ENCODE results near the gene PEAK1. TPM values are rescaled to one million over a fixed set of nuclear protein-coding genes. Genes with fewer than 3 reads are reported as not detected.

PEAK1 gene
- total and polyA plus RNA-seq, 2 donors (not counting 3 experiments of a cell fraction or from before 2014, with no cell fraction given), result 17.9 to 91.9 TPM

- POLR2A ChIA-PET, result no interaction called here
- dilution Hi-C loops (cut with MboI; ENCODE audit: extremely low pct_ligation_motif_present, low sequenced_read_pairs), result no loop called here
These were observed 164.5 kb downstream of the PEAK1 start for GRCh38 chr15:77255385-77255784.

GRCh38 chr15:77251662-77252061 lies 168.2 kb downstream of the PEAK1 start:
- ChIA-PET CTCF (no interaction called here), POLR2A (interaction anchor here (0.6 kb wide), 1 partner anchor 235 kb away, joined by 4 read pairs; no protein-coding TSS in a partner anchor)
- no TSS peak for BruUV-seq (replicated peaks)
- dilution Hi-C loops (cut with MboI; ENCODE audit: extremely low pct_ligation_motif_present, low sequenced_read_pairs), result no loop called here
- H3K4me3 ChIP-seq (replicated peaks in 1 of 3; ENCODE audit: insufficient read depth in 1 of 3, low read depth in 1 of 3, low read length in 3 of 3), result no peak overlapping the region
- no peaks in the 10 kb centered on the region for H3K4me1 ChIP-seq (ENCODE audit: control insufficient read depth, extremely low read depth, insufficient read depth, low read length)
- H2AFZ ChIP-seq (ENCODE audit: low read depth, low read length), result no peak overlapping the region
- no peaks in the 10 kb centered on the region for H3K27me3 ChIP-seq (ENCODE audit: control insufficient read depth in 2 of 2, insufficient read depth in 2 of 2, low read length in 2 of 2)
- H3K9ac ChIP-seq (replicated peaks; ENCODE audit: extremely low read depth, insufficient read depth, low read length), result no peak overlapping the region
- peaks cover 3% of the 10 kb centered on the region for H4K20me1 ChIP-seq (replicated peaks; ENCODE audit: control insufficient read depth, extremely low read depth, insufficient read depth, low read length)
- H3K79me2 ChIP-seq (ENCODE audit: control insufficient read depth, insufficient read depth, low read length), result no peaks in the 10 kb centered on the region
- DNase-seq (ENCODE audit: low read depth, low spot score) (peak; percentile 2), FAIRE-seq (no peak)
- TF ChIP-seq POLR2A (IDR thresholded peaks at IDR 0.05; ENCODE audit: low read depth, low read length) (no peak), EZH2 (IDR thresholded peaks at IDR 0.05; ENCODE audit: borderline replicate concordance, low read depth, low read length, severe bottlenecking) (no peak), JUN (IDR thresholded peaks at IDR 0.05; ENCODE audit: borderline replicate concordance, insufficient read depth, insufficient read length, low read depth) (no peak), POLR2AphosphoS5 (IDR thresholded peaks at IDR 0.05; ENCODE audit: insufficient read depth, low read depth, low read length) (no peak), FOS (IDR thresholded peaks at IDR 0.05; ENCODE audit: borderline replicate concordance, insufficient read depth, low read length) (no peak), MYC (IDR thresholded peaks at IDR 0.05; ENCODE audit: low read depth, low read length) (no peak), GATA2 (IDR thresholded peaks at IDR 0.05; ENCODE audit: insufficient read depth, insufficient read length, low read depth, low read length) (no peak), CTCF (IDR thresholded peaks at IDR 0.05; ENCODE audit: extremely low read depth in 1 of 2, insufficient read depth in 1 of 2, low read depth in 1 of 2, low read length in 2 of 2) (no peak), MAX (IDR thresholded peaks at IDR 0.05; ENCODE audit: insufficient read depth, insufficient read length) (no peak)
- intact Hi-C loops (cut with micrococcal nuclease), result no loop called here
- H3K9me3 ChIP-seq (replicated peaks; ENCODE audit: control insufficient read depth, insufficient read depth, low read length), result no peaks in the 10 kb centered on the region
- peaks cover 4% of the 10 kb centered on the region in 2 experiments for H3K36me3 ChIP-seq (ENCODE audit: control insufficient read depth in 2 of 2, extremely low read depth in 1 of 2, insufficient read depth in 2 of 2, low read length in 2 of 2)
- no peak overlapping the region for H3K4me2 ChIP-seq (ENCODE audit: insufficient read depth, low read length)
- H3K9me1 ChIP-seq (replicated peaks; ENCODE audit: control insufficient read depth, extremely low read depth, insufficient read depth, low read length), result no peaks in the 10 kb centered on the region
- H3K27ac ChIP-seq (ENCODE audit: insufficient read depth, low read depth, low read length), result no peak overlapping the region

More at GRCh38 chr15:77255385-77255784, 164.5 kb downstream of the PEAK1 start:
- peaks cover 3% of the 10 kb centered on the region for H4K20me1 ChIP-seq (replicated peaks; ENCODE audit: control insufficient read depth, extremely low read depth, insufficient read depth, low read length)
- H3K4me3 ChIP-seq (replicated peaks in 1 of 3; ENCODE audit: insufficient read depth in 1 of 3, low read depth in 1 of 3, low read length in 3 of 3), result no peak overlapping the region
- H2AFZ ChIP-seq (ENCODE audit: low read depth, low read length), result no peak overlapping the region
- no peak overlapping the region for H3K4me2 ChIP-seq (ENCODE audit: insufficient read depth, low read length)
- no peaks in the 10 kb centered on the region for H3K9me3 ChIP-seq (replicated peaks; ENCODE audit: control insufficient read depth, insufficient read depth, low read length)
- FAIRE-seq, result no peak
- CTCF ChIA-PET, result no interaction called here
- no peak for DNase-seq (ENCODE audit: low read depth, low spot score)
- no peak overlapping the region for H3K27ac ChIP-seq (ENCODE audit: insufficient read depth, low read depth, low read length)
- no peaks in the 10 kb centered on the region for H3K79me2 ChIP-seq (ENCODE audit: control insufficient read depth, insufficient read depth, low read length)
- peaks cover 0 to 4% of the 10 kb centered on the region in 2 experiments for H3K36me3 ChIP-seq (ENCODE audit: control insufficient read depth in 2 of 2, extremely low read depth in 1 of 2, insufficient read depth in 2 of 2, low read length in 2 of 2)
- no peaks in the 10 kb centered on the region for H3K27me3 ChIP-seq (ENCODE audit: control insufficient read depth in 2 of 2, insufficient read depth in 2 of 2, low read length in 2 of 2)
- intact Hi-C loops (cut with micrococcal nuclease), result no loop called here
- H3K9ac ChIP-seq (replicated peaks; ENCODE audit: extremely low read depth, insufficient read depth, low read length), result no peak overlapping the region
- BruUV-seq (replicated peaks), result no TSS peak
- TF ChIP-seq GATA2 (IDR thresholded peaks at IDR 0.05; ENCODE audit: insufficient read depth, insufficient read length, low read depth, low read length) (no peak), POLR2A (IDR thresholded peaks at IDR 0.05; ENCODE audit: low read depth, low read length) (no peak), MAX (IDR thresholded peaks at IDR 0.05; ENCODE audit: insufficient read depth, insufficient read length) (no peak), JUN (IDR thresholded peaks at IDR 0.05; ENCODE audit: borderline replicate concordance, insufficient read depth, insufficient read length, low read depth) (no peak), FOS (IDR thresholded peaks at IDR 0.05; ENCODE audit: borderline replicate concordance, insufficient read depth, low read length) (no peak), POLR2AphosphoS5 (IDR thresholded peaks at IDR 0.05; ENCODE audit: insufficient read depth, low read depth, low read length) (no peak)
- H3K9me1 ChIP-seq (replicated peaks; ENCODE audit: control insufficient read depth, extremely low read depth, insufficient read depth, low read length), result no peaks in the 10 kb centered on the region
- no peaks in the 10 kb centered on the region for H3K4me1 ChIP-seq (ENCODE audit: control insufficient read depth, extremely low read depth, insufficient read depth, low read length)
